ENCODE measurements around the gene CBR4.

Gene CBR4

DNA sequence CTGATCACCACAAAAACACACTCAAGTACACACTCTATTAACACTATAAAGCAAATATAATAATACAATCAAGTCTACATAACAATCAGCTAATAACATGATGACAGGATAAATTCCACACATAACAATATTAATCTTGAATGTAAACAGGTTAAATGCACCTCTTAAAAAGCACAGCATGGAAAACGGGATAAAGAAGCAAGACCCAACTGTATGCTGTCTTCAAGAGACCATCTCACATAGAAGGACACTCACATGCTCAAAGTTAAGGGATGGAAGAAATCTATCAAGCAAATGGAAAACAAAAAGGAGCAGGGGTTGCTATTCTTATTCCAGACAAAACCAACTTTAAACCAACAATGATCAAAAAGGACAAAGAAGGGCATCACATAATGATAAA is 28.1 kb downstream of the CBR4 start:
- TF ChIP-seq EGR1 (IDR thresholded peaks at IDR 0.05) (no peak), YY1 (IDR thresholded peaks at IDR 0.05; ENCODE audit: low read depth) (no peak), TCF12 (IDR thresholded peaks at IDR 0.05; ENCODE audit: low read depth) (no peak), FOXM1 (IDR thresholded peaks at IDR 0.05; ENCODE audit: borderline replicate concordance, low read depth) (no peak), CREB1 (IDR thresholded peaks at IDR 0.05; ENCODE audit: low read depth) (no peak), TEAD4 (IDR thresholded peaks at IDR 0.05) (no peak), TAF1 (IDR thresholded peaks at IDR 0.05; ENCODE audit: low read depth) (no peak), CEBPB (IDR thresholded peaks at IDR 0.05) (no peak), ZBTB7A (IDR thresholded peaks at IDR 0.05; ENCODE audit: low read depth) (no peak), NFIC (IDR thresholded peaks at IDR 0.05) (no peak), RAD21 (IDR thresholded peaks at IDR 0.05; ENCODE audit: low read depth) (no peak), EP300 (IDR thresholded peaks at IDR 0.05; ENCODE audit: borderline replicate concordance) (no peak)
- TF ChIP-seq, protein P1, sequence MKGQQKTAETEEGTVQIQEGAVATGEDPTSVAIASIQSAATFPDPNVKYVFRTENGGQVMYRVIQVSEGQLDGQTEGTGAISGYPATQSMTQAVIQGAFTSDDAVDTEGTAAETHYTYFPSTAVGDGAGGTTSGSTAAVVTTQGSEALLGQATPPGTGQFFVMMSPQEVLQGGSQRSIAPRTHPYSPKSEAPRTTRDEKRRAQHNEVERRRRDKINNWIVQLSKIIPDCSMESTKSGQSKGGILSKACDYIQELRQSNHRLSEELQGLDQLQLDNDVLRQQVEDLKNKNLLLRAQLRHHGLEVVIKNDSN (IDR thresholded peaks at IDR 0.05), result no peak
- TF ChIP-seq, protein P2, sequence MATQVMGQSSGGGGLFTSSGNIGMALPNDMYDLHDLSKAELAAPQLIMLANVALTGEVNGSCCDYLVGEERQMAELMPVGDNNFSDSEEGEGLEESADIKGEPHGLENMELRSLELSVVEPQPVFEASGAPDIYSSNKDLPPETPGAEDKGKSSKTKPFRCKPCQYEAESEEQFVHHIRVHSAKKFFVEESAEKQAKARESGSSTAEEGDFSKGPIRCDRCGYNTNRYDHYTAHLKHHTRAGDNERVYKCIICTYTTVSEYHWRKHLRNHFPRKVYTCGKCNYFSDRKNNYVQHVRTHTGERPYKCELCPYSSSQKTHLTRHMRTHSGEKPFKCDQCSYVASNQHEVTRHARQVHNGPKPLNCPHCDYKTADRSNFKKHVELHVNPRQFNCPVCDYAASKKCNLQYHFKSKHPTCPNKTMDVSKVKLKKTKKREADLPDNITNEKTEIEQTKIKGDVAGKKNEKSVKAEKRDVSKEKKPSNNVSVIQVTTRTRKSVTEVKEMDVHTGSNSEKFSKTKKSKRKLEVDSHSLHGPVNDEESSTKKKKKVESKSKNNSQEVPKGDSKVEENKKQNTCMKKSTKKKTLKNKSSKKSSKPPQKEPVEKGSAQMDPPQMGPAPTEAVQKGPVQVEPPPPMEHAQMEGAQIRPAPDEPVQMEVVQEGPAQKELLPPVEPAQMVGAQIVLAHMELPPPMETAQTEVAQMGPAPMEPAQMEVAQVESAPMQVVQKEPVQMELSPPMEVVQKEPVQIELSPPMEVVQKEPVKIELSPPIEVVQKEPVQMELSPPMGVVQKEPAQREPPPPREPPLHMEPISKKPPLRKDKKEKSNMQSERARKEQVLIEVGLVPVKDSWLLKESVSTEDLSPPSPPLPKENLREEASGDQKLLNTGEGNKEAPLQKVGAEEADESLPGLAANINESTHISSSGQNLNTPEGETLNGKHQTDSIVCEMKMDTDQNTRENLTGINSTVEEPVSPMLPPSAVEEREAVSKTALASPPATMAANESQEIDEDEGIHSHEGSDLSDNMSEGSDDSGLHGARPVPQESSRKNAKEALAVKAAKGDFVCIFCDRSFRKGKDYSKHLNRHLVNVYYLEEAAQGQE (IDR thresholded peaks at IDR 0.05; ENCODE audit: low read depth), result no peak
- TF ChIP-seq, protein P3, sequence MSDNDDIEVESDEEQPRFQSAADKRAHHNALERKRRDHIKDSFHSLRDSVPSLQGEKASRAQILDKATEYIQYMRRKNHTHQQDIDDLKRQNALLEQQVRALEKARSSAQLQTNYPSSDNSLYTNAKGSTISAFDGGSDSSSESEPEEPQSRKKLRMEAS (IDR thresholded peaks at IDR 0.05), result no peak

DNA sequence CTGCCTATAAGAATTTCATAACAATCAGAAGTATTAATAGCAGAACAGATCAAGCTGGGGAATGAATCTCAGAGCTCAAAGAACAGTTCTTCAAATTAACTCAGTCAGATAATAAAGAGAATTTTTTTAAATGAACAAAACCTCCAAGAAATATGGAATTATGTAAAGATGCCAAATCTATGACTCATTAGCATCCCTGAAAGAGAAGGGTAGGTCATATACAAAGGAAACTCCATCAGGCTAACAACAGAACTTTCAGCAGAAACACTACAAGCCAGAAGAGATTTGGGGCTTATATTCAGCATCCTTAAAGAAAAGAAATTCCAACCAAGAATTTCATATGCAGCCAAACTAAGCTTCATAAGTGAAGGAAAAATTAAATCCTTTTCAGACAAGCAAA is 28.6 kb downstream of the CBR4 start:
- TF ChIP-seq NFIC (IDR thresholded peaks at IDR 0.05) (no peak), EGR1 (IDR thresholded peaks at IDR 0.05) (no peak), EP300 (IDR thresholded peaks at IDR 0.05; ENCODE audit: borderline replicate concordance) (no peak), FOXM1 (IDR thresholded peaks at IDR 0.05; ENCODE audit: borderline replicate concordance, low read depth) (no peak), ZBTB7A (IDR thresholded peaks at IDR 0.05; ENCODE audit: low read depth) (no peak), CEBPB (IDR thresholded peaks at IDR 0.05) (no peak), RAD21 (IDR thresholded peaks at IDR 0.05; ENCODE audit: low read depth) (no peak), TCF12 (IDR thresholded peaks at IDR 0.05; ENCODE audit: low read depth) (no peak), TAF1 (IDR thresholded peaks at IDR 0.05; ENCODE audit: low read depth) (no peak), YY1 (IDR thresholded peaks at IDR 0.05; ENCODE audit: low read depth) (no peak), CREB1 (IDR thresholded peaks at IDR 0.05; ENCODE audit: low read depth) (no peak), TEAD4 (IDR thresholded peaks at IDR 0.05) (no peak)
- TF ChIP-seq, protein P1 (IDR thresholded peaks at IDR 0.05), result no peak
- TF ChIP-seq, protein P3 (IDR thresholded peaks at IDR 0.05), result no peak
- TF ChIP-seq, protein P2 (IDR thresholded peaks at IDR 0.05; ENCODE audit: low read depth), result no peak

DNA sequence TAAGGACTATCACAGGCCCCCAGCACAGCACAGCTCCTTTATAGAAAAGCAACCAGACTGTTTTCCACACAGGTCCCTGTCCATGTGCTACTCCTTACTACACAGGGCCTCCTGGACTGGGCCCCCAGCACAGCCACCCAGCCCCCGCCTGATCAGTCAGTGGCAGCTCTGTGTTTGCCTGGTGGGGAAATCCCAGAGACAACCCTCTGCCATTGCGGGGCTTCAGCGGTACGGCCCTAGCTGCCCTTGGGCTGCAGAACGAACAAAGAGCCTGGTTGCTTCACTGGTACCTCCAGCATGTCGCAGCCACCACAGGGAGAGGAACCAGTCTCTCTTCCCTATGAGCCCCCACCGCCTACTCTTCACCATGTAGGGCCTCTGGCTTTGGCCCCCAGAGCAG is 30.7 kb downstream of the CBR4 start:
- TF ChIP-seq, protein P1 (IDR thresholded peaks at IDR 0.05), result no peak
- TF ChIP-seq TCF12 (IDR thresholded peaks at IDR 0.05; ENCODE audit: low read depth), result no peak
- TF ChIP-seq TAF1 (IDR thresholded peaks at IDR 0.05; ENCODE audit: low read depth), result no peak
- TF ChIP-seq EP300 (IDR thresholded peaks at IDR 0.05; ENCODE audit: borderline replicate concordance), result no peak
- no peak for TF ChIP-seq NFIC (IDR thresholded peaks at IDR 0.05)
- TF ChIP-seq CREB1 (IDR thresholded peaks at IDR 0.05; ENCODE audit: low read depth), result no peak
- no peak for TF ChIP-seq YY1 (IDR thresholded peaks at IDR 0.05; ENCODE audit: low read depth)
- no peak for TF ChIP-seq EGR1 (IDR thresholded peaks at IDR 0.05)
- no peak for TF ChIP-seq RAD21 (IDR thresholded peaks at IDR 0.05; ENCODE audit: low read depth)
- TF ChIP-seq ZBTB7A (IDR thresholded peaks at IDR 0.05; ENCODE audit: low read depth), result no peak
- no peak for TF ChIP-seq TEAD4 (IDR thresholded peaks at IDR 0.05)
- TF ChIP-seq, protein P2 (IDR thresholded peaks at IDR 0.05; ENCODE audit: low read depth), result no peak
- TF ChIP-seq CEBPB (IDR thresholded peaks at IDR 0.05), result no peak

Data from Ishikawa (cell line).